ENCODE data around the gene MTA2.

DNA sequence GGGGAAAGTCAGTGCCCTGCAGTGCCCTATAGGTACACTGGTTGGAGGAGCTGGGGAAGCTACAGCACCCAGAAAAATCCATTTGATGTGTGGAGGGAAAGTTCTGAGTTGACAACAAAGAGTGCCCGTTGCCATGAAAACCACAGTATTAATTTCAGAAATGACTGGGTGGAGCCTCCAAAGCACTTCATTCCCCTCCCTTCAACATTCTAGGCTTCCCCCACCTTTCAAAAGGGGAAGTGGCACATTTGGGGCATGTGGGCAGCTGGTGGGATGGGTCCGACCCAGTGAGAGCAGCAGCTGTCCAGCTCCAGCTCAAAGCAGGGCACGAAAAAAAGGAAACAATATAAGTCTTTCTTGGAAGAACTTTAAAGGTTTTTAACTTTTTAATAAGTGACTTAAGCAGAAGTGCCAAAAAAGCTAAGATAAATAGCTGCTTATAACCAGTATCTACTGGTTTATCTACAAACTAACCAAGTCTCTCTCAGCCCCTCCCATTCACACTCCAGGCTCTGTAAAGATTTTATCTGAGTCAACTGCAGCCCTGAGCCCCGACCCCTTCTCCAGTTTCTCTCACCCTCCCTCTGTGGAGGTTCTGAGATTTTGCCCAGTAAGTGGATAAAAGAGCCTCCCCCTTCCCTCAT, 46.1 kb downstream of the MTA2 start:
- TF ChIP-seq CREB1 (IDR thresholded peaks at IDR 0.05; ENCODE audit: low read depth), result no peak
- TF ChIP-seq HCFC1 (IDR thresholded peaks at IDR 0.05; ENCODE audit: low read length), result no peak
- peak; percentile 73; the same call in 1 of the 2 replicates for TF ChIP-seq MXI1 (IDR thresholded peaks at IDR 0.05; ENCODE audit: low read depth, low read length)

All from GM12878 (cell line).